DOHH2 (cell line): ENCODE data around the gene FGF7.
A peak's percentile ranks its signal among the peaks of the same experiment; 100 is the strongest.

Experiments used
- H3F3A ChIP-seq: fragments of 200-600 bp; sonication (generic), shearing (Covaris generic); 2 replicates; pipeline ENCODE4 v1.6.0; 2016; ENCODE audit warnings: antibody characterized with exemption, mild to moderate bottlenecking; ENCODE audit not compliant: control insufficient read depth, insufficient read depth
- H3K27ac ChIP-seq: fragments of 200-600 bp; sonication (generic); 2 replicates; pipeline ENCODE4 v1.5.1; 2014; ENCODE audit warnings: low read depth, mild to moderate bottlenecking, low read length, moderate library complexity
- H3K27me3 ChIP-seq: fragments of 200-600 bp; sonication (generic); 2 replicates; pipeline ENCODE4 v1.6.1; 2014; ENCODE audit warnings: mild to moderate bottlenecking, low read length, mixed read lengths; ENCODE audit not compliant: control insufficient read depth
- H3K36me3 ChIP-seq: fragments of 200-600 bp; sonication (generic); 2 replicates; pipeline ENCODE4 v1.6.1; 2014; ENCODE audit warnings: mild to moderate bottlenecking, low read length, moderate library complexity, mixed read lengths; ENCODE audit not compliant: control insufficient read depth
- H3K4me1 ChIP-seq: fragments of 200-600 bp; sonication (generic); 2 replicates; pipeline ENCODE4 v1.6.1; 2014; ENCODE audit warnings: mild to moderate bottlenecking, low read length, mixed read lengths; ENCODE audit not compliant: control insufficient read depth
- H3K4me2 ChIP-seq: fragments of 200-600 bp; sonication (generic); 2 replicates; pipeline ENCODE4 v1.6.0; 2014; ENCODE audit warnings: mild to moderate bottlenecking, low read length, moderate library complexity
- H3K4me3 ChIP-seq: fragments of 200-600 bp; sonication (generic); 2 replicates; pipeline ENCODE4 v1.5.1; 2014; ENCODE audit warnings: mild to moderate bottlenecking, low read length, mixed read lengths
- H3K79me2 ChIP-seq: fragments of 200-600 bp; sonication (generic); 2 replicates; pipeline ENCODE4 v1.6.1; 2014; ENCODE audit warnings: mild to moderate bottlenecking, low read length, mixed read lengths; ENCODE audit not compliant: control insufficient read depth
- H3K9me2 ChIP-seq: fragments of 200-600 bp; sonication (generic); replicated peaks from 2 replicates; pipeline ENCODE4 v1.6.1; 2014; ENCODE audit warnings: mild to moderate bottlenecking, low read length, mixed read lengths; ENCODE audit not compliant: control insufficient read depth
- H3K9me3 ChIP-seq: fragments of 200-600 bp; sonication (generic); 2 replicates; pipeline ENCODE4 v1.6.1; 2014; ENCODE audit warnings: antibody characterized with exemption, low read length, mixed read lengths; ENCODE audit not compliant: control insufficient read depth, insufficient read depth
- H4K20me1 ChIP-seq: fragments of 200-600 bp; sonication (generic); 2 replicates; pipeline ENCODE4 v1.6.0; 2014; ENCODE audit warnings: low read depth, mild to moderate bottlenecking, antibody characterized with exemption, low read length, moderate library complexity; ENCODE audit not compliant: control insufficient read depth, insufficient read depth
- EZH2phosphoT487 ChIP-seq: fragments of 200-600 bp; sonication (generic); IDR thresholded peaks from 2 replicates; pipeline ENCODE4 v1.6.1; 2017; ENCODE audit warnings: borderline replicate concordance, mild to moderate bottlenecking, antibody characterized with exemption, low read length, moderate library complexity, mixed read lengths
- TF ChIP-seq, protein P1 (sequence below): fragments of 200-600 bp; sonication (generic); IDR thresholded peaks from one replicate; pipeline ENCODE4 v1.5.1; 2014; ENCODE audit warnings: antibody characterized with exemption, mild to moderate bottlenecking, low read depth, low read length; ENCODE audit not compliant: poor library complexity, severe bottlenecking

FGF7 gene

DNA sequence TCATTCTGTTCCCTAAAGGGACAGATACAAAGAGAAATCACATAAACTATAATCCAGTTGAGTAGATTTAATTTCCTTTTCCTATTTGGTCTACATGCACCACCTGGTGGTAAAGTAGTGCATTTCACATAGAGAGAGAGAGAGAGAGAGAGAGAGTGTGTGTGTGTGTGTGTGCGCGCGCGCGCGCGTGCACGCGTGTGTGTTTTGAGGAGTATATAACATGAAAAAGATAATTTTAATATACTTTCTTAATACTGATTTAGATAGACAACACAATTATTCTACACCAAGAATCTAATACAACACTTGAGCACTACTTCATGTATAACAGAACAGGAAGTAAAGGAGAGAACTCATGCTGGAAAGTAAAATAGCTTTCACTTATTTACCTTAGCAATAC lies 1.1 kb upstream of the FGF7 start:
- Histone ChIP-seq H3K27me3 (no peaks in the 10 kb centered on the region; the same call in 1 of the 2 replicates), H3K4me1 (0 out of 2 replicates have a peak, but pooled peaks cover 3% of the 10 kb centered on the region), H3K4me2 (peak overlapping the region; percentile 37), H3K79me2 (no peaks in the 10 kb centered on the region), H3K36me3 (no peaks in the 10 kb centered on the region), H3K9me2 (no peaks in the 10 kb centered on the region), H3F3A (no peaks in the 10 kb centered on the region), H3K9me3 (no peaks in the 10 kb centered on the region), H4K20me1 (no peaks in the 10 kb centered on the region), H3K27ac (no peak overlapping the region), H3K4me3 (peak overlapping the region; percentile 11; the same call in 1 of the 2 replicates)
- TF ChIP-seq EZH2phosphoT487: no peak
- TF ChIP-seq, protein P1, sequence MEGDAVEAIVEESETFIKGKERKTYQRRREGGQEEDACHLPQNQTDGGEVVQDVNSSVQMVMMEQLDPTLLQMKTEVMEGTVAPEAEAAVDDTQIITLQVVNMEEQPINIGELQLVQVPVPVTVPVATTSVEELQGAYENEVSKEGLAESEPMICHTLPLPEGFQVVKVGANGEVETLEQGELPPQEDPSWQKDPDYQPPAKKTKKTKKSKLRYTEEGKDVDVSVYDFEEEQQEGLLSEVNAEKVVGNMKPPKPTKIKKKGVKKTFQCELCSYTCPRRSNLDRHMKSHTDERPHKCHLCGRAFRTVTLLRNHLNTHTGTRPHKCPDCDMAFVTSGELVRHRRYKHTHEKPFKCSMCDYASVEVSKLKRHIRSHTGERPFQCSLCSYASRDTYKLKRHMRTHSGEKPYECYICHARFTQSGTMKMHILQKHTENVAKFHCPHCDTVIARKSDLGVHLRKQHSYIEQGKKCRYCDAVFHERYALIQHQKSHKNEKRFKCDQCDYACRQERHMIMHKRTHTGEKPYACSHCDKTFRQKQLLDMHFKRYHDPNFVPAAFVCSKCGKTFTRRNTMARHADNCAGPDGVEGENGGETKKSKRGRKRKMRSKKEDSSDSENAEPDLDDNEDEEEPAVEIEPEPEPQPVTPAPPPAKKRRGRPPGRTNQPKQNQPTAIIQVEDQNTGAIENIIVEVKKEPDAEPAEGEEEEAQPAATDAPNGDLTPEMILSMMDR: peak; percentile 75

DNA sequence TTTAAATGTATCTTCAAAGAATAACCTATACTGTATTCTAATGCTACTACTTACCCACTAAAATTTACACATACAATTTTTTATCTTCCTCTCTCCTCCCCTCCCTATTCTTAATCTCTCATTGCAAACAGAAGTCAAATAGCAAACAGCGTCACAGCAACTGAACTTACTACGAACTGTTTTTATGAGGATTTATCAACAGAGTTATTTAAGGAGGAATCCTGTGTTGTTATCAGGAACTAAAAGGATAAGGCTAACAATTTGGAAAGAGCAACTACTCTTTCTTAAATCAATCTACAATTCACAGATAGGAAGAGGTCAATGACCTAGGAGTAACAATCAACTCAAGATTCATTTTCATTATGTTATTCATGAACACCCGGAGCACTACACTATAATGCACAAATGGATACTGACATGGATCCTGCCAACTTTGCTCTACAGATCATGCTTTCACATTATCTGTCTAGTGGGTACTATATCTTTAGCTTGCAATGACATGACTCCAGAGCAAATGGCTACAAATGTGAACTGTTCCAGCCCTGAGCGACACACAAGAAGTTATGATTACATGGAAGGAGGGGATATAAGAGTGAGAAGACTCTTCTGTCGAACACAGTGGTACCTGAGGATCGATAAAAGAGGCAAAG lies 984 bp downstream of the FGF7 start:
- Histone ChIP-seq H3K9me3 (no peaks in the 10 kb centered on the region), H4K20me1 (no peaks in the 10 kb centered on the region), H3K4me1 (0 out of 2 replicates have a peak, but pooled peaks cover 3% of the 10 kb centered on the region), H3F3A (no peaks in the 10 kb centered on the region), H3K9me2 (no peaks in the 10 kb centered on the region), H3K4me3 (no peak overlapping the region), H3K4me2 (no peak overlapping the region), H3K27ac (no peak overlapping the region), H3K36me3 (no peaks in the 10 kb centered on the region), H3K79me2 (no peaks in the 10 kb centered on the region), H3K27me3 (no peaks in the 10 kb centered on the region; the same call in 1 of the 2 replicates)
- TF ChIP-seq EZH2phosphoT487: no peak
- TF ChIP-seq, protein P1: no peak

DNA sequence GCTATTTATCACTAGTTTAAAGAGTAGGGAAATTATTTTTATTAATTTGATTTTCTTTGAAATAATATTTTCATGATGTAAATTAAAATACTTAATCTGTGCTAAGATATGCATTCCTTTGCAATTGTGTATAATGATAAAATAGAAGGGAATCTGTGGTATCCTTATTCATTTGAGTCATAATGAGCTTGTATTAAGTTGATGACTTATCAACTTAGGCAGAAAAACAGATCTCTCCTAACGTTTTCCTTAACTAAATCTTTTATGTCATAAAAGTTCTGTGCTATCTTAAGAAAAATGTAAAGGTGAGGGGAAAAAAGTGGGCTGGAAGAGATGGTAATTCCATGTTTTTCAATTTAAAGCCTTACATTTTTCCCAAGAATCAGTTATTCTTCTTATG lies 1.9 kb downstream of the FGF7 start:
- TF ChIP-seq, protein P1: no peak
- TF ChIP-seq EZH2phosphoT487: no peak
- Histone ChIP-seq H4K20me1 (no peaks in the 10 kb centered on the region), H3K27ac (no peak overlapping the region), H3K4me2 (no peak overlapping the region), H3K9me2 (no peaks in the 10 kb centered on the region), H3K4me3 (no peak overlapping the region), H3K9me3 (no peaks in the 10 kb centered on the region), H3K27me3 (no peaks in the 10 kb centered on the region), H3F3A (no peaks in the 10 kb centered on the region), H3K79me2 (no peaks in the 10 kb centered on the region), H3K36me3 (no peaks in the 10 kb centered on the region), H3K4me1 (0 out of 2 replicates have a peak, but pooled peaks cover 3% of the 10 kb centered on the region)
